Neural crest cell (in vitro differentiated cells): ENCODE results near the gene D2HGDH. TPM values are rescaled to one million over a fixed set of nuclear protein-coding genes. Genes with fewer than 3 reads are reported as not detected.

ENCODE experiments used
- DNase-seq: peaks from one replicate; pipeline ENCODE4 v3.0.0; 2021; ENCODE audit warnings: low read depth, mixed read lengths, low spot score
- H3K27ac Mint-ChIP-seq: one replicate; pipeline ENCODE4 v1.8.0; 2021; ENCODE audit warnings: mild to moderate bottlenecking, mixed read lengths; ENCODE audit not compliant: unreplicated experiment
- H3K27me3 Mint-ChIP-seq: 2 replicates; pipeline ENCODE4 v1.8.0; 2021; ENCODE audit warnings: low read depth, mild to moderate bottlenecking, mixed read lengths
- H3K36me3 Mint-ChIP-seq: 2 replicates; pipeline ENCODE4 v1.8.0; 2021; ENCODE audit warnings: low read depth, mild to moderate bottlenecking, mixed read lengths
- H3K4me1 Mint-ChIP-seq: 2 replicates; pipeline ENCODE4 v1.8.0; 2021; ENCODE audit warnings: mixed read lengths
- H3K4me3 Mint-ChIP-seq: one replicate; pipeline ENCODE4 v1.8.0; 2021; ENCODE audit warnings: mild to moderate bottlenecking, mixed read lengths
- H3K9me3 Mint-ChIP-seq: 2 replicates; pipeline ENCODE4 v1.8.0; 2021; ENCODE audit warnings: mixed read lengths
- total RNA-seq: library from RNA; stranded (reverse); gene quantifications from 2 replicates; pipeline ENCODE4 v1.2.1, GENCODE V29; 2021
- TF ChIP-seq, protein P1 (sequence below): fragments of 200-600 bp; sonication (generic); conservative IDR thresholded peaks from 2 replicates; pipeline ENCODE4 v1.5.0; 2021; ENCODE audit warnings: antibody characterized with exemption, mild to moderate bottlenecking

Gene D2HGDH
- total RNA-seq, 1 donor from 2014 or later, result 17.7 TPM

GRCh38 chr2:241811952-241812729 is 77.7 kb downstream of the D2HGDH start:
- Mint-ChIP-seq H3K27me3 (no peaks in the 10 kb centered on the region), H3K36me3 (no peaks in the 10 kb centered on the region), H3K4me1 (peaks cover 15% of the 10 kb centered on the region), H3K9me3 (no peaks in the 10 kb centered on the region), H3K27ac (no peak overlapping the region), H3K4me3 (no peak overlapping the region)
- TF ChIP-seq, protein P1, sequence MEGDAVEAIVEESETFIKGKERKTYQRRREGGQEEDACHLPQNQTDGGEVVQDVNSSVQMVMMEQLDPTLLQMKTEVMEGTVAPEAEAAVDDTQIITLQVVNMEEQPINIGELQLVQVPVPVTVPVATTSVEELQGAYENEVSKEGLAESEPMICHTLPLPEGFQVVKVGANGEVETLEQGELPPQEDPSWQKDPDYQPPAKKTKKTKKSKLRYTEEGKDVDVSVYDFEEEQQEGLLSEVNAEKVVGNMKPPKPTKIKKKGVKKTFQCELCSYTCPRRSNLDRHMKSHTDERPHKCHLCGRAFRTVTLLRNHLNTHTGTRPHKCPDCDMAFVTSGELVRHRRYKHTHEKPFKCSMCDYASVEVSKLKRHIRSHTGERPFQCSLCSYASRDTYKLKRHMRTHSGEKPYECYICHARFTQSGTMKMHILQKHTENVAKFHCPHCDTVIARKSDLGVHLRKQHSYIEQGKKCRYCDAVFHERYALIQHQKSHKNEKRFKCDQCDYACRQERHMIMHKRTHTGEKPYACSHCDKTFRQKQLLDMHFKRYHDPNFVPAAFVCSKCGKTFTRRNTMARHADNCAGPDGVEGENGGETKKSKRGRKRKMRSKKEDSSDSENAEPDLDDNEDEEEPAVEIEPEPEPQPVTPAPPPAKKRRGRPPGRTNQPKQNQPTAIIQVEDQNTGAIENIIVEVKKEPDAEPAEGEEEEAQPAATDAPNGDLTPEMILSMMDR, result no peak
- no peak for DNase-seq

DNA sequence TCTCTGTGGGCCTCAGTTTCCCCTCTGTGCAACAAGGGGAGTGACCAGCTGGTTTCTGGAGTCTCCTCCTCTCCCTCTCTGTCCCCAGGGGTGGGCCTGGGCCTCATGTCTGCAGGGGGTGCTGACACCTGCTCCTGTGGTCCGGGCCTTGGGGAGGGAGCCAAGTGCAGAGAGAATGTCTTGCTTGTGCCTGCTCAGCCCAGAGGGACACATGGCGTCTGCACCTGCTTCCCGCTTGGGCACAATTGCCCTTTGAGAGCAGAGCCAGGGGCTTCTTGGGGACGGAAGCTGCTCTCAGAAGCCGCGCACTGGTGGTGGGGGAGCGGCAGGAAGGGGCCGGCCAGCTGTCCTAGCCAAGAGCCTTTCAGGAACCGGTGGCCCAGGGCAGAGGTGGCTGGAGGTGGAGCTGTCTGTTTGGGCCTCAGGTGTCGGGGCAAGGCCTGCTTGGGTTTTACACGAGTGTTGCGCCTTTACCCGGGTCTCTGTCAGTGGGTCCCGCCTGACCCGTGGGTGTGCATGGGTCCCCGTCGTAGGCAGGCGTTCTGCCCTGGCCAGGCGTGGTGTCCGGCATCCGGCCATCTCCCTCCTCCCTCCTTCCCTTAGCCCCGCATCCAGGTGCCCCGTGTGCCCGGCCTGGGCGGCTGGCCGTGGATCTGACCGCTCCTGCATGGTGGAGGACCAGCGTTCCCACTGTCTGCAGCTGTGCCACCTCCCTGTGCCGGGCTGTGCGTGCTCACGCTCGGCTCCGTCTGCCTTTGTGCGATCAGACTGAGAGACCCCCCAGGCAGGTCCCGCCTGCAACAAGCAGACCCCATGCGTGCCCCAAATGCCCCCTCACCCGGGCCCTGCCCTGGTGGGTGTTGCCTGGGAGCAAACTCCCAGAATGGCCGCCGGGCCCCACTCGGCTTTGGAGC is 78.6 kb downstream of the D2HGDH start:
- TF ChIP-seq, protein P1, result no peak
- Mint-ChIP-seq H3K27ac (no peak overlapping the region), H3K36me3 (no peaks in the 10 kb centered on the region), H3K4me1 (peaks cover 14% of the 10 kb centered on the region), H3K27me3 (no peaks in the 10 kb centered on the region), H3K9me3 (no peaks in the 10 kb centered on the region), H3K4me3 (no peak overlapping the region)
- DNase-seq, result no peak

- no peaks in the 10 kb centered on the region for H3K27me3 Mint-ChIP-seq
- DNase-seq, result no peak
- H3K27ac Mint-ChIP-seq, result no peak overlapping the region
- H3K36me3 Mint-ChIP-seq, result no peaks in the 10 kb centered on the region
- H3K4me1 Mint-ChIP-seq, result peaks cover 6% of the 10 kb centered on the region
- no peaks in the 10 kb centered on the region for H3K9me3 Mint-ChIP-seq
- no peak overlapping the region for H3K4me3 Mint-ChIP-seq
- TF ChIP-seq, protein P1, result no peak
These were observed 79.4 kb downstream of the D2HGDH start for GRCh38 chr2:241813644-241814392.

DNA sequence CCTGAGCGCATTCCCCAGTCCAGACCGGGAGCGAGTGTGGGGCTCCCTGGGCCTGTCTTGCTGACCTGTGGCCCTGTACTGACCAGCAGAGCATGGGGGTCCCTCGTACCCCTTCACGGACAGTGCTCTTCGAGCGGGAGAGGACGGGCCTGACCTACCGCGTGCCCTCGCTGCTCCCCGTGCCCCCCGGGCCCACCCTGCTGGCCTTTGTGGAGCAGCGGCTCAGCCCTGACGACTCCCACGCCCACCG is 79.9 kb downstream of the D2HGDH start:
- peaks cover under 1% of the 10 kb centered on the region for H3K4me1 Mint-ChIP-seq
- H3K36me3 Mint-ChIP-seq, result no peaks in the 10 kb centered on the region
- no peak for DNase-seq
- no peak overlapping the region for H3K4me3 Mint-ChIP-seq
- no peaks in the 10 kb centered on the region for H3K27me3 Mint-ChIP-seq
- H3K9me3 Mint-ChIP-seq, result no peaks in the 10 kb centered on the region
- H3K27ac Mint-ChIP-seq, result no peak overlapping the region
- TF ChIP-seq, protein P1, result no peak

- H3K27ac Mint-ChIP-seq, result peak overlapping the region; percentile 50
These were observed 80.4 kb downstream of the D2HGDH start for GRCh38 chr2:241814643-241815476.

More at GRCh38 chr2:241814643-241815476, 80.4 kb downstream of the D2HGDH start:
- H3K27me3 Mint-ChIP-seq, result no peaks in the 10 kb centered on the region
- no peaks in the 10 kb centered on the region for H3K9me3 Mint-ChIP-seq
- H3K36me3 Mint-ChIP-seq, result no peaks in the 10 kb centered on the region
- H3K4me3 Mint-ChIP-seq, result no peak overlapping the region
- no peaks in the 10 kb centered on the region for H3K4me1 Mint-ChIP-seq
- TF ChIP-seq, protein P1, result no peak
- no peak for DNase-seq
